GM21529 (cell line): ENCODE measurements around the gene PDE1C.

Source experiments
- ATAC-seq: cut with Tn5 transposase; IDR thresholded peaks from one replicate; pipeline ENCODE4 v1.9.1; 2021; ENCODE audit not compliant: unreplicated experiment

PDE1C gene

GRCh38 chr7:31906479-31907171 is 163.6 kb downstream of the PDE1C start:
- ATAC-seq, result no peak

GRCh38 chr7:31903962-31904361 is 166.2 kb downstream of the PDE1C start:
- ATAC-seq, result no peak

- ATAC-seq, result no peak
Observed at GRCh38 chr7:31899356-31899927, 170.8 kb downstream of the PDE1C start.

GRCh38 chr7:31896925-31897324 is 173.3 kb downstream of the PDE1C start:
- ATAC-seq, result no peak

GRCh38 chr7:31894308-31894707 is 175.9 kb downstream of the PDE1C start:
- ATAC-seq, result no peak

- ATAC-seq, result no peak
Observed at GRCh38 chr7:31893365-31893764, 176.8 kb downstream of the PDE1C start.

GRCh38 chr7:31892099-31892829 is 177.9 kb downstream of the PDE1C start:
- peak; percentile 91 for ATAC-seq

- ATAC-seq, result no peak
Observed at GRCh38 chr7:31890766-31891165, 179.4 kb downstream of the PDE1C start.

- no peak for ATAC-seq
Observed at GRCh38 chr7:31890198-31890597, 180.0 kb downstream of the PDE1C start.

GRCh38 chr7:31887006-31887405 is 183.2 kb downstream of the PDE1C start:
- ATAC-seq, result no peak

GRCh38 chr7:31885171-31885570 is 185.0 kb downstream of the PDE1C start:
- no peak for ATAC-seq

- peak; percentile 78 for ATAC-seq
Observed at GRCh38 chr7:31883761-31884164, 186.4 kb downstream of the PDE1C start.

GRCh38 chr7:31882187-31882586 is 188.0 kb downstream of the PDE1C start:
- no peak for ATAC-seq

- no peak for ATAC-seq
Observed at GRCh38 chr7:31878875-31879274, 191.3 kb downstream of the PDE1C start.

GRCh38 chr7:31875424-31875823 is 194.8 kb downstream of the PDE1C start:
- no peak for ATAC-seq

- no peak for ATAC-seq
Observed at GRCh38 chr7:31874631-31875386, 195.4 kb downstream of the PDE1C start.

GRCh38 chr7:31873816-31874597 is 196.2 kb downstream of the PDE1C start:
- peak; percentile 86 for ATAC-seq

GRCh38 chr7:31872545-31873370 is 197.4 kb downstream of the PDE1C start:
- no peak for ATAC-seq

GRCh38 chr7:31864646-31865045 is 205.6 kb downstream of the PDE1C start:
- no peak for ATAC-seq

GRCh38 chr7:31860925-31861324 is 209.3 kb downstream of the PDE1C start:
- ATAC-seq, result no peak
